Esophagus (tissue), 2 donors: ENCODE results near the gene AMFR. TPM values are rescaled to one million over a fixed set of nuclear protein-coding genes. Genes with fewer than 3 reads are reported as not detected.

Experiments used
- H3K27ac ChIP-seq, 2 donors: one replicate each; pipeline ENCODE4 v1.5.1; 2013; ENCODE audit warnings: low read depth in 2 of 2, mild to moderate bottlenecking in 2 of 2, inconsistent platforms in 1 of 2, low read length in 1 of 2, moderate library complexity in 1 of 2
- H3K27me3 ChIP-seq, 2 donors: one replicate each; pipeline ENCODE4 v1.6.1; 2013; ENCODE audit warnings: low read length in 2 of 2, control low read depth in 1 of 2, mild to moderate bottlenecking in 1 of 2; ENCODE audit not compliant: insufficient read depth in 2 of 2, control insufficient read depth in 1 of 2
- H3K36me3 ChIP-seq, 2 donors: one replicate each; pipeline ENCODE4 v1.6.1; 2013; ENCODE audit warnings: low read length in 1 of 2; ENCODE audit not compliant: control insufficient read depth in 2 of 2, insufficient read depth in 2 of 2
- H3K4me1 ChIP-seq, 2 donors: one replicate each; pipeline ENCODE4 v1.6.1; 2013; ENCODE audit warnings: low read length in 1 of 2; ENCODE audit not compliant: control insufficient read depth in 2 of 2, insufficient read depth in 2 of 2
- H3K4me3 ChIP-seq, 2 donors: one replicate each; pipeline ENCODE4 v1.5.1; 2013; ENCODE audit warnings: low read length in 2 of 2, mild to moderate bottlenecking in 2 of 2, low read depth in 1 of 2, moderate library complexity in 1 of 2
- H3K9me3 ChIP-seq, 2 donors: one replicate each; pipeline ENCODE4 v1.6.1; 2013; ENCODE audit warnings: mild to moderate bottlenecking in 2 of 2, low read depth in 1 of 2, low read length in 1 of 2, moderate library complexity in 1 of 2; ENCODE audit not compliant: control insufficient read depth in 2 of 2, insufficient read depth in 1 of 2
- WGBS, 2 donors: extraction: QIAGEN DNeasy Blood & Tissue Kit; methylation state at CpG; one replicate each; pipeline ENCODE4 v1.1.7; 2013; 5-methylcytosine and 5-hydroxymethylcytosine counted together
- polyA plus RNA-seq, 2 donors: library from polyadenylated mRNA; stranded (reverse); fragments of 200-250 nt; gene quantifications; one replicate each; pipeline ENCODE4 v1.2.3, GENCODE V29; 2013
- donor health status: healthy with polysubstance abuse.
- donor health status: Bipolar disorder and iron deficiency.

The AMFR gene
- polyA plus RNA-seq, 2 donors, result 57.3 to 62.5 TPM

DNA sequence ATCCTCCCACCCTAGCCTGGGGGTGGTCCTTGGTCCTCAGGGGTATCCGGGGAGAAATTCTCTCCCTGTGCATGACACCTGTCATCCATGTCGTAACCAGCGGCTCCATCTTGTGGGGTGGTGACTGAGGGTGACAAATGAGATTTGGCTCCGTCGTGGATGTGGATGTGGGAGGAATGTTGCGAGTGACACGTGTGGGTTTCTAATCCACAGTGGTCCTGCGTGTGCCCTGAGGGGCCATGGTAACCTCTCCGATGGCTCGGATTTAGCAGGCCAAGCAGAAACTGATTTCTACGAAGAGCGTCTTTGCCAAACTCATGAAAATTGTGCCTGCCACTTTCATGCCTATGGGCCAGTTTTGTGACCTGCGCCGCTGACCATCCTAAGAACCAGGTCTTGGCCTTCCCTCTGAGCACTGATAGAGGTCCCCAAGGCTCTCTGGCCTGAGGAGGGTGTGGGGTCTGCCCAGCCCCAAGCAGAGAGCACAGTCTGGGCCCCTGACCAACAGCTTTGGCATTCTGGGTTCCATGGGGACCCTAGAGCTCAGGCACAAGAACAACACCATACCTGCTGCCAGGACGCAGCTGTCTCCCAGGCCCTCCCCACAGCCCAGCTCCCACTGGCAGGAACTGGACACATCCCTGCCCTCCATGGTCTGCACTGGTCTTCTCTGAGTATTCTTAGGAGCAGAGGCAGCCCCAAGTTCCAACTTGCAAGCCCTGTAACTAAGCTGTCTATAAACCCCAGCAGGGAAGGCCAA is 79.0 kb downstream of the AMFR start:
- H3K27ac ChIP-seq, result no peak overlapping the region
- H3K36me3 ChIP-seq, result peaks cover 0 to under 1% of the 10 kb centered on the region in 2 donors
- 93 to 94% methylated on average over 15 of the region's 15 CpGs for WGBS, 2 donors
- peaks cover 2 to 16% of the 10 kb centered on the region in 2 donors for H3K4me1 ChIP-seq
- H3K4me3 ChIP-seq, result no peak overlapping the region
- no peaks in the 10 kb centered on the region for H3K9me3 ChIP-seq
- no peaks in the 10 kb centered on the region for H3K27me3 ChIP-seq

GRCh38 chr16:56345406-56346050 is 79.8 kb downstream of the AMFR start:
- peaks cover 0 to 2% of the 10 kb centered on the region in 2 donors for H3K36me3 ChIP-seq
- H3K27ac ChIP-seq, result no peak overlapping the region
- 84 to 86% methylated on average over 13 of the region's 13 CpGs for WGBS, 2 donors
- no peaks in the 10 kb centered on the region for H3K27me3 ChIP-seq
- no peaks in the 10 kb centered on the region for H3K9me3 ChIP-seq
- peaks cover 2 to 16% of the 10 kb centered on the region in 2 donors for H3K4me1 ChIP-seq
- no peak overlapping the region for H3K4me3 ChIP-seq

DNA sequence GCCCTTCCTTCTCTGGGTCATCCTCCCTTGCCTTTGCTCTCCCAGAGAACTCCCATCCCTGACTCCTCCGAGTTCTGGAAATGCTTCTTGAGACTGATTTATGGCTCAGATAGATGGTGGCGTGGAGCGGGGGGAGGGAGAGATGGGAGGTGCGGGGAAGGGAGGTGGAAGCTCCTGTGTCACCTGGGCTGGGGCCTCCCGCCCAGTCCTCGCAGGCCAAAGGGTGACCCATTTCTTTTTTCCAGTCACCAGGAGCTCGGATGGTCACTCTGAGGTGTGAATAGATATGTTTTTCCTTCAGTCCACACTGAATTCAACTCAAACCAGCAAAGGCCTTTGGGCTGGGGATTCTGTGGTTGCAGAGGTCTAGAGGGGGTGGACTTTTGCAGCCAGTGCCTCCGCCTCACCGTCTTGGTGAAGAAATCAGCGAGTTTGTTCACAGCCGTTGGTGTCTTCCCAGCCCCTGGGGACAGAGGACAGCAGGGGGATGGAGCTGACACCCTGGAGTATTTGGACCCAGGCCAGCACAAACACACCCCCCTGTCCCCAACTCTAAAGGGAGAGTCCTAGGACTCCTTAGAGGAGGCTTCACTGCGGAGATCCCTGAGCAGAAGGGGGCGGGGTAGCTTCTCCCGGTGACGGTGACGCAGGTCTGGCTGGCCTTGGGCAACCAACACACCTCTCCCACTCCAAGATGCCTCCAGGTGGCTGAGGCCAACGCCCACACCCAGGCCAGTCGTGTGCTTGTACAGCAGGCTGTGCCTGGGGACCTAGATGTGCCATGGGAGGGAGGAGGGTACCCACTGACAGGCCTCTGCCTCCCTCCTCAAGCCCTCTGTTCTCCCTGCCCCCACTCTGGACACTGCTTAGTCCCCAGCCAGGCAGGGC is 80.6 kb downstream of the AMFR start:
- Histone ChIP-seq H3K27me3 (no peaks in the 10 kb centered on the region), H3K4me3 (no peak overlapping the region), H3K27ac (no peak overlapping the region), H3K9me3 (no peaks in the 10 kb centered on the region), H3K4me1 (peaks cover 2 to 16% of the 10 kb centered on the region in 2 donors), H3K36me3 (peaks cover 0 to 2% of the 10 kb centered on the region in 2 donors)
- 72 to 75% methylated on average over 17 to 18 of the region's 18 CpGs for WGBS, 2 donors

GRCh38 chr16:56343661-56344517 is 81.5 kb downstream of the AMFR start:
- peaks cover 0 to 2% of the 10 kb centered on the region in 2 donors for H3K36me3 ChIP-seq

GRCh38 chr16:56341656-56342399 is 83.5 kb downstream of the AMFR start:
- 78 to 86% methylated on average over 8 to 9 of the region's 9 CpGs for WGBS, 2 donors
- no peak overlapping the region for H3K27ac ChIP-seq
- peaks cover 2 to 17% of the 10 kb centered on the region in 2 donors for H3K4me1 ChIP-seq
- H3K4me3 ChIP-seq, result no peak overlapping the region
- H3K9me3 ChIP-seq, result no peaks in the 10 kb centered on the region
- peaks cover 0 to 2% of the 10 kb centered on the region in 2 donors for H3K36me3 ChIP-seq
- H3K27me3 ChIP-seq, result no peaks in the 10 kb centered on the region

More at GRCh38 chr16:56343661-56344517, 81.5 kb downstream of the AMFR start:
- 69 to 79% methylated on average over 27 of the region's 27 CpGs for WGBS, 2 donors
- Histone ChIP-seq H3K4me3 (no peak overlapping the region), H3K4me1 (peaks cover 2 to 16% of the 10 kb centered on the region in 2 donors), H3K9me3 (no peaks in the 10 kb centered on the region), H3K27me3 (no peaks in the 10 kb centered on the region), H3K27ac (peak overlapping the region in 1 of 2 donors; percentile 5)

DNA sequence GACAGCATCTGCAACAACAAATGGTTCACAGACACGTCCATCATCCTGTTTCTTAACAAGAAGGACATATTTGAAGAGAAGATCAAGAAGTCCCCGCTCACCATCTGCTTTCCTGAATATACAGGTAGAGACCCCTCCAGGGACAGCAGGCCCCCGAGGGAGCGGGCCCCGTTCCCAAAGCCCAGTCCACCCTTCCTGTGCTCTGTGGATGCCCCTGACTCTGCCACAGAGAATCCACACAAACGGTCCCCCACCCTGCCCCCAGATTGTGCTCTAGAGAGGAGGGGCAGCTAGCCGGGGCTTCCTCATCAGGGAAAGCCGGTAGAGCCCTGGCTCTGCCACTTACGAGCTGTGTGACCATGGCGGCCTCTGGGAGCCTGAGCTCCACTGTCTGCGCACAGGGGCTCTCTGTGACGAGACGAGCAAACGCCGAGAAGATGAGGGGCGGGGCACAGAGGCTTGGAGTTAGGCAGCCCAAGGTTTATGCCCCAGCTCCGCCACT is 84.4 kb downstream of the AMFR start:
- no peaks in the 10 kb centered on the region for H3K9me3 ChIP-seq
- peaks cover 6 to 22% of the 10 kb centered on the region in 2 donors for H3K4me1 ChIP-seq
- H3K27ac ChIP-seq, result no peak overlapping the region
- H3K36me3 ChIP-seq, result peaks cover 0 to 2% of the 10 kb centered on the region in 2 donors
- H3K27me3 ChIP-seq, result no peaks in the 10 kb centered on the region
- 85 to 89% methylated on average over 17 of the region's 17 CpGs for WGBS, 2 donors
- no peak overlapping the region for H3K4me3 ChIP-seq

DNA sequence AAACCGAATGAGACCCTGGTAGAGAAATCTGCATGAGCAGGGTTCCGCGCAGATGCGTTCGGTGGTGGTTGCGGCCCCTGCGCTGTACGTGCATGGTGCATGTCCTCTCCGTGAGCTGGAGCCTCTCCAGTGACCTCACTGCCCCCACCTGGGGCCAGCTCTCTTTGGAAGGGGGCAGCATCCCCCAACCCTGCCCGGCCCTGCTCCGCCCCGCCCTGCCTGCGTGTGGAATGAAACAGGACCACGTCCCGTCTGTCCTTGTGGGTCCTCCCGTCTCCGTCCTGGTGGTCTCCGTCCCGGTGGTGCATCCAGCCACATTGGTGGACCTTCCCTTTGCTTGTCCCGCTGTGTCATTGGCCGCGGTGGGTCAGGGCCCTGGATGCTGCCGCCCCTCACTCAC is 84.9 kb downstream of the AMFR start:
- WGBS, 2 donors, result 95% methylated on average over 23 of the region's 23 CpGs
- H3K36me3 ChIP-seq, result peaks cover 0 to 2% of the 10 kb centered on the region in 2 donors

DNA sequence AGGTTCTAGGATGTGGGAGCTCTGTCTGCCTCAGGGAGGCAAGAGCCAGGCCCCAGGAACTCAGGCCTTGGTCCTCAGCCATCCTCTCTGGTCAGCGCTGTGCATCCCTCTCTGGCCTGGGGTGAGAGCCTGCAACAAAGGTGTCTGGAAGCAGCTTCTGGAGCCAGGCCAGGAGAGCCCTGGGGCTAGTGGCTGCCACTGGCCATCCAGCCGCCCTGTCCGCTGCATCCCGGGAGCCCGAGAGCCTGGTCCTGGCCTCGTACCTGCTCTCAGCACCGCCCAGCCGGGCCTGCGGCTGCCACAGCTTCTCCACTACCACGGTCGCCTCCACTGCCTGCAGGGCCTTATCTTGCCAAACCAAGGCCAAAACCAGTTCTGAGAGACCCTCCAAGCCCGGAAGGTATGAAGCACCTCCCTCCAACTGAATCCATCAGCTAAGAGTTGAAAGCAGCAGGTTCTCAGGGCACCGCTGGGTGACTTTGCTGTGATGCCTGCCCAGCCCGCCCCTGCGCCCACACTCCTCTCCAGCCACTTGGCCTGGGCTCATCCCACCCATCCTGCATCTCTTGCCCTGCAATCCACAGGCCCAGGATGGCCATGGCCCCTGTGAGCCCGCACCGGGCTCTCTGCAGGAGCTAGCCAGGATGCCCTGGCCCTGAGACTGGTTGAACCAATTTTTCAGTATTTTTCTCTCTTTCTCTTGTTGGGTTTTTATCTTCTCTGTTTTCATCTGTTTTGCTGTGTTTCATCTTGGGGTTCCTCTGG is 85.7 kb downstream of the AMFR start:
- Histone ChIP-seq H3K27me3 (no peaks in the 10 kb centered on the region), H3K9me3 (no peaks in the 10 kb centered on the region), H3K36me3 (peaks cover 0 to 2% of the 10 kb centered on the region in 2 donors), H3K4me3 (no peak overlapping the region), H3K4me1 (peaks cover 6 to 24% of the 10 kb centered on the region in 2 donors), H3K27ac (no peak overlapping the region)
- WGBS, 2 donors, result 92 to 94% methylated on average over 17 of the region's 17 CpGs

More for the DNA sequence above, 84.9 kb downstream of the AMFR start:
- Histone ChIP-seq H3K27me3 (no peaks in the 10 kb centered on the region), H3K4me3 (no peak overlapping the region), H3K4me1 (peaks cover 6 to 25% of the 10 kb centered on the region in 2 donors), H3K27ac (no peak overlapping the region), H3K9me3 (no peaks in the 10 kb centered on the region)
